Upper lobe of left lung (tissue), 6 donors: ENCODE measurements around the gene CENPW. TPM values are rescaled to one million over a fixed set of nuclear protein-coding genes. Genes with fewer than 3 reads are reported as not detected.

Source experiments
- ATAC-seq, 2 donors: fragments of 200-7000 bp; cut with Tn5 transposase; one replicate each; pipeline ENCODE4 v1.9.1; 2022; ENCODE audit warnings: mild to moderate bottlenecking in 2 of 2, moderate library complexity in 2 of 2; ENCODE audit not compliant: low FRiP score in 2 of 2
- DNase-seq, 2 donors: peaks; one replicate each; pipeline ENCODE4 v3.0.0-alpha.2; 2019 to 2020
- H3K27ac ChIP-seq, 4 donors: fragments of 200-600 bp; sonication (generic); one replicate each; pipeline ENCODE4 v1.5.1; 2016 to 2019
- H3K27me3 ChIP-seq, 4 donors: fragments of 200-600 bp; sonication (generic); one replicate each; pipeline ENCODE4 v1.5.1; 2017 to 2019
- H3K36me3 ChIP-seq, 4 donors: fragments of 200-600 bp; sonication (generic); one replicate each; pipeline ENCODE4 v1.5.1; 2016 to 2019
- H3K4me1 ChIP-seq, 4 donors: fragments of 200-600 bp; sonication (generic); one replicate each; pipeline ENCODE4 v1.5.1; 2018 to 2019
- H3K4me3 ChIP-seq, 4 donors: fragments of 200-600 bp; sonication (generic); one replicate each; pipeline ENCODE4 v1.5.1; 2017 to 2019; ENCODE audit warnings: mild to moderate bottlenecking in 2 of 4, moderate library complexity in 1 of 4
- H3K9me3 ChIP-seq, 4 donors: fragments of 200-600 bp; sonication (generic); one replicate each; pipeline ENCODE4 v1.5.1; 2018 to 2019
- CTCF ChIP-seq, 6 experiments: fragments of 450-650 bp in 4 of 6; fragments of 200-600 bp in 2 of 6; sonication (generic) in 2 of 6; IDR thresholded peaks; one replicate each; pipeline ENCODE4 v1.5.1; 2016 to 2019; ENCODE audit warnings: antibody characterized with exemption in 6 of 6
- EP300 ChIP-seq, 4 donors: sonication (generic); formaldehyde crosslinking; IDR thresholded peaks; one replicate each; pipeline ENCODE4 v1.5.1; 2017; ENCODE audit warnings: antibody characterized with exemption in 4 of 4, control low read depth in 2 of 4
- POLR2A ChIP-seq, 4 donors: fragments of 450-650 bp; IDR thresholded peaks; one replicate each; pipeline ENCODE4 v1.5.1; 2016 to 2017; ENCODE audit warnings: antibody characterized with exemption in 4 of 4, mild to moderate bottlenecking in 2 of 4
- POLR2AphosphoS5 ChIP-seq, 2 donors: sonication (generic); formaldehyde crosslinking; IDR thresholded peaks; one replicate each; pipeline ENCODE4 v1.5.1; 2017; ENCODE audit warnings: antibody characterized with exemption in 2 of 2
- WGBS, 2 donors: methylation state at CpG; one replicate each; pipeline ENCODE4 v1.1.5; 2017 to 2018; 5-methylcytosine and 5-hydroxymethylcytosine counted together
- total RNA-seq, 6 donors: library from RNA; depleted of rRNA in 4 of 6; stranded (reverse); fragments of >200 nt in 4 of 6; gene quantifications; one replicate each; pipeline versions ENCODE4 v1.1.0 to v1.2.1, GENCODE V29; 2016 to 2021
- donor health status: DM: no; HTN: no; CAD: no; lungs with moderate emphysema.
- donor health status: DM: no; HTN: yes; CAD: no; lungs with severe emphysema.

Gene CENPW
- total RNA-seq, 6 donors from 2014 or later = 0.76 to 7.8 (median 5.0) TPM; not detected in 2

DNA sequence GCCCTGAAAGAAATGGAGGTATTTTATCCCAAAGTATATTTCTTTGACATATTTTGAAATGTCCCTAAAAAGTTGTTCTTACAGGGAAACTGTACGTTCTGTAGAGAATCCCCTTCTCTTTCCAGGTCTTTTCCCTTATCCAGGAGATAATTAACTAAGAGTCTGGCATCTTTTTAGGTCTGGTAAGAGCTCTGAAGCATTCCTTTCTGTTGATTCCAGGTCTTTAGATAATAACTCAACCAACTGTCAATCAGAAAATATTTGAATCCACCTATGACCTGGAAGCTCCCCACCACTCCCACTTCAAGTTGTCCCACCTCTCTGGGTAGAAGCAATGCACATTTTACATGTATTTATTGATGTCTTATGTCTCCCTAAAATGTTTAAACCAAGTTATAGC lies 26.0 kb upstream of the CENPW start:
- no peaks in the 10 kb centered on the region for H3K9me3 ChIP-seq
- DNase-seq (no peak), ATAC-seq (no peak)
- no peak overlapping the region for H3K27ac ChIP-seq
- TF ChIP-seq POLR2AphosphoS5 (IDR thresholded peaks at IDR 0.05) = no peak
- TF ChIP-seq EP300 (IDR thresholded peaks at IDR 0.05) = no peak
- no peak for TF ChIP-seq CTCF (IDR thresholded peaks at IDR 0.05)
- no peak for TF ChIP-seq POLR2A (IDR thresholded peaks at IDR 0.05)
- no peaks in the 10 kb centered on the region for H3K27me3 ChIP-seq
- no peaks in the 10 kb centered on the region for H3K4me1 ChIP-seq
- H3K4me3 ChIP-seq = no peak overlapping the region
- WGBS, 2 donors = 90 to 92% methylated on average over 1 of the region's 1 CpG
- no peaks in the 10 kb centered on the region for H3K36me3 ChIP-seq

GRCh38 chr6:126318797-126319196 lies 21.1 kb upstream of the CENPW start:
- Histone ChIP-seq H3K4me1 (no peaks in the 10 kb centered on the region), H3K27ac (no peak overlapping the region), H3K27me3 (no peaks in the 10 kb centered on the region), H3K9me3 (no peaks in the 10 kb centered on the region), H3K4me3 (no peak overlapping the region), H3K36me3 (no peaks in the 10 kb centered on the region)
- DNase-seq (no peak), ATAC-seq (no peak)
- TF ChIP-seq POLR2A (IDR thresholded peaks at IDR 0.05) (no peak), CTCF (IDR thresholded peaks at IDR 0.05) (no peak), EP300 (IDR thresholded peaks at IDR 0.05) (no peak), POLR2AphosphoS5 (IDR thresholded peaks at IDR 0.05) (no peak)
- 87 to 90% methylated on average over 1 of the region's 1 CpG for whole genome bisulfite sequencing, 2 donors

GRCh38 chr6:126333729-126334128 lies 6.2 kb upstream of the CENPW start:
- Histone ChIP-seq H3K27me3 (no peaks in the 10 kb centered on the region), H3K9me3 (no peaks in the 10 kb centered on the region), H3K36me3 (no peaks in the 10 kb centered on the region), H3K4me3 (no peak overlapping the region), H3K4me1 (peaks cover 0 to 11% (median 3%) of the 10 kb centered on the region in 4 donors), H3K27ac (no peak overlapping the region)
- WGBS, 2 donors = 93 to 97% methylated on average over 2 of the region's 2 CpGs
- ATAC-seq (no peak), DNase-seq (no peak)
- TF ChIP-seq POLR2A (IDR thresholded peaks at IDR 0.05) (no peak), POLR2AphosphoS5 (IDR thresholded peaks at IDR 0.05) (no peak), CTCF (IDR thresholded peaks at IDR 0.05) (no peak), EP300 (IDR thresholded peaks at IDR 0.05) (no peak)

DNA sequence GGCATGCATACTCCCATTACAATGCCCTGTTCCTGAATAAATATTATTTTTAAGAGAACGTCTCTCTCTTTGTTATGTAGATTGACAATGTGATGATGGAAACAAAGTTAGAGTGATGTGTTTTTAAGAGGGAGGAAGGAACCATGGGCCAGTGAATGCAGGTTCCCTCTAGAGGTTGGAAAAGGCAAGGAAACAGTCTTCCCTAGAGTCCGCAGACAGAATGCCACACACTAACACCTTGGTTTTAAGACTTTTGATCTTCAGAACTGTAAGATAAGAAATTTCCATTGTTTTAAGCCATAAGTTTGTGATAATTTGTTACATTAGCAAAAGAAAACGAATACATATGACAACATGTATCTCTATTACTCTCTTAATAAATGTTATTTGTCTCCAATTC lies 4.7 kb upstream of the CENPW start:
- 66 to 78% methylated on average over 3 of the region's 3 CpGs for whole genome bisulfite sequencing, 2 donors
- no peak for DNase-seq
- no peak overlapping the region for H3K27ac ChIP-seq
- H3K36me3 ChIP-seq = no peaks in the 10 kb centered on the region
- no peaks in the 10 kb centered on the region for H3K27me3 ChIP-seq
- no peak overlapping the region for H3K4me3 ChIP-seq
- H3K4me1 ChIP-seq = peaks cover 0 to 18% (median 3%) of the 10 kb centered on the region in 4 donors
- ATAC-seq = no peak
- no peak for TF ChIP-seq POLR2AphosphoS5 (IDR thresholded peaks at IDR 0.05)
- no peak for TF ChIP-seq CTCF (IDR thresholded peaks at IDR 0.05)
- no peaks in the 10 kb centered on the region for H3K9me3 ChIP-seq

DNA sequence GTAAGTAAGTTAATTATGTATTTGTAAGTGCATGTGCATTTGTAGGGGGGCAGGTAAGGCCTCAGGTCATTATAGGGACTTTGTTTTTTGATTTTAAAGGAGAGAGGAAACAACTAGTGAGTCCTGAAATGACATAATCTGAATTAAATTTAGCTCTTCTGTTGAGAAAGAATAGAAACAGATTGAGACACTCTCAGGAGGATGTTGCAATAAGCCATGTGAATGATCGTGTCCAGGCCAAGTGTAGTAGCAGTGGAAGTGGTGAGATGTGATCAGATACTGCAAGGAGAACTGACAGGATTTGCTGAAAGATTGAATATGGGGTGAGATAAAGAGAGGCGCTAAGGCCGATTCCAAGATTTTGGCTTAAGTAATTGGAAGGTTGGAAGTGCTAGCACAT lies 2.6 kb upstream of the CENPW start:
- WGBS, 2 donors = 42 to 52% methylated on average over 3 of the region's 3 CpGs
- peak in 1 of 2 donors; percentile 43 for DNase-seq
- Histone ChIP-seq H3K4me3 (no peak overlapping the region), H3K27me3 (no peaks in the 10 kb centered on the region), H3K9me3 (no peaks in the 10 kb centered on the region), H3K4me1 (peaks cover 11 to 27% (median 14%) of the 10 kb centered on the region in 4 donors), H3K36me3 (no peaks in the 10 kb centered on the region), H3K27ac (peak overlapping the region in 3 of 4 donors; percentile 6 to 35 (median 27))
- peak in 2 of 4 donors; percentile 15 to 85 for TF ChIP-seq EP300 (IDR thresholded peaks at IDR 0.05)
- no peak for TF ChIP-seq CTCF (IDR thresholded peaks at IDR 0.05)
- TF ChIP-seq POLR2A (IDR thresholded peaks at IDR 0.05) = no peak
- TF ChIP-seq POLR2AphosphoS5 (IDR thresholded peaks at IDR 0.05) = peak; percentile 31 to 36
- peak in 1 of 2 donors; percentile 79 for ATAC-seq
